Measurements from ENCODE around the gene BNIPL.

Gene BNIPL

GRCh38 chr1:151036356-151036755, at the start of gene BNIPL:
Gene BNIPL, plus strand, starts transcription at chr1:151036586. Its CDS starts 140 bp downstream, at chr1:151036726.
- DNase-seq = no peak

GRCh38 chr1:150987924-150988323, 48.5 kb upstream of the BNIPL start:
- DNase-seq = peak; percentile 56

GRCh38 chr1:150992626-150993025, 43.8 kb upstream of the BNIPL start:
- DNase-seq = no peak

- no peak for DNase-seq
Measured at GRCh38 chr1:150994248-150994647, 42.1 kb upstream of the BNIPL start.

- DNase-seq = no peak
Measured at GRCh38 chr1:150995460-150995859, 40.9 kb upstream of the BNIPL start.

GRCh38 chr1:150995896-150996295, 40.5 kb upstream of the BNIPL start:
- DNase-seq = no peak

GRCh38 chr1:150997126-150997872, 39.1 kb upstream of the BNIPL start:
- no peak for DNase-seq

- no peak for DNase-seq
Measured at GRCh38 chr1:150997949-150998348, 38.4 kb upstream of the BNIPL start.

GRCh38 chr1:150999051-150999674, 37.2 kb upstream of the BNIPL start:
- no peak for DNase-seq

- DNase-seq = no peak
Measured at GRCh38 chr1:150999926-151000325, 36.5 kb upstream of the BNIPL start.

- DNase-seq = no peak
Measured at GRCh38 chr1:151000408-151000807, 36.0 kb upstream of the BNIPL start.

GRCh38 chr1:151001602-151002001, 34.8 kb upstream of the BNIPL start:
- DNase-seq = no peak

- DNase-seq = no peak
Measured at GRCh38 chr1:151002051-151002450, 34.3 kb upstream of the BNIPL start.

GRCh38 chr1:151002611-151003010, 33.8 kb upstream of the BNIPL start:
- no peak for DNase-seq

GRCh38 chr1:151003180-151003579, 33.2 kb upstream of the BNIPL start:
- DNase-seq = no peak

- DNase-seq = no peak
Measured at GRCh38 chr1:151005729-151006319, 30.6 kb upstream of the BNIPL start.

- peak; percentile 84 for DNase-seq
Measured at GRCh38 chr1:151006327-151007052, 29.9 kb upstream of the BNIPL start, which contains the start of gene MINDY1. Gene MINDY1, minus strand, starts transcription at chr1:151006902. Its CDS starts 4,285 bp downstream, at chr1:151002617.

GRCh38 chr1:151007853-151008243, 28.5 kb upstream of the BNIPL start:
- no peak for DNase-seq

GRCh38 chr1:151008244-151009205, 27.9 kb upstream of the BNIPL start, which contains the start of gene PRUNE1:
Gene PRUNE1, plus strand, starts transcription at chr1:151008449. Its CDS starts 184 bp downstream, at chr1:151008633.
- DNase-seq = peak; percentile 93

- DNase-seq = no peak
Measured at GRCh38 chr1:151009206-151009587, 27.2 kb upstream of the BNIPL start.

- DNase-seq = no peak
Measured at GRCh38 chr1:151009674-151010345, 26.6 kb upstream of the BNIPL start.

GRCh38 chr1:151010346-151010726, 26.1 kb upstream of the BNIPL start:
- DNase-seq = no peak
